Stimulated activated CD4-positive, alpha-beta T cell treated with anti-CD3 and anti-CD28 coated beads, Interleukin-1b, Interleukin-23, amount 100 ng/mL, for 48 hours (primary cell): ENCODE data around the gene CLPTM1.
A peak's percentile ranks its signal among the peaks of the same experiment; 100 is the strongest.
"Not testable (repeated sequence)": the region's sequence is repeated elsewhere in the genome, so short reads cannot be mapped to it uniquely, and the experiment has no call there.

Experiments
- DNase-seq: peaks from one replicate; pipeline ENCODE4 v3.0.0-alpha.2; 2020

Gene CLPTM1, protein sequence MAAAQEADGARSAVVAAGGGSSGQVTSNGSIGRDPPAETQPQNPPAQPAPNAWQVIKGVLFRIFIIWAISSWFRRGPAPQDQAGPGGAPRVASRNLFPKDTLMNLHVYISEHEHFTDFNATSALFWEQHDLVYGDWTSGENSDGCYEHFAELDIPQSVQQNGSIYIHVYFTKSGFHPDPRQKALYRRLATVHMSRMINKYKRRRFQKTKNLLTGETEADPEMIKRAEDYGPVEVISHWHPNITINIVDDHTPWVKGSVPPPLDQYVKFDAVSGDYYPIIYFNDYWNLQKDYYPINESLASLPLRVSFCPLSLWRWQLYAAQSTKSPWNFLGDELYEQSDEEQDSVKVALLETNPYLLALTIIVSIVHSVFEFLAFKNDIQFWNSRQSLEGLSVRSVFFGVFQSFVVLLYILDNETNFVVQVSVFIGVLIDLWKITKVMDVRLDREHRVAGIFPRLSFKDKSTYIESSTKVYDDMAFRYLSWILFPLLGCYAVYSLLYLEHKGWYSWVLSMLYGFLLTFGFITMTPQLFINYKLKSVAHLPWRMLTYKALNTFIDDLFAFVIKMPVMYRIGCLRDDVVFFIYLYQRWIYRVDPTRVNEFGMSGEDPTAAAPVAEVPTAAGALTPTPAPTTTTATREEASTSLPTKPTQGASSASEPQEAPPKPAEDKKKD

GRCh38 chr19:44954649-44955504 is at the start of gene CLPTM1:
Gene CLPTM1, plus strand, starts transcription at chr19:44955380. Its CDS starts 16 bp downstream, at chr19:44955396.
- DNase-seq: peak; percentile 97

DNA sequence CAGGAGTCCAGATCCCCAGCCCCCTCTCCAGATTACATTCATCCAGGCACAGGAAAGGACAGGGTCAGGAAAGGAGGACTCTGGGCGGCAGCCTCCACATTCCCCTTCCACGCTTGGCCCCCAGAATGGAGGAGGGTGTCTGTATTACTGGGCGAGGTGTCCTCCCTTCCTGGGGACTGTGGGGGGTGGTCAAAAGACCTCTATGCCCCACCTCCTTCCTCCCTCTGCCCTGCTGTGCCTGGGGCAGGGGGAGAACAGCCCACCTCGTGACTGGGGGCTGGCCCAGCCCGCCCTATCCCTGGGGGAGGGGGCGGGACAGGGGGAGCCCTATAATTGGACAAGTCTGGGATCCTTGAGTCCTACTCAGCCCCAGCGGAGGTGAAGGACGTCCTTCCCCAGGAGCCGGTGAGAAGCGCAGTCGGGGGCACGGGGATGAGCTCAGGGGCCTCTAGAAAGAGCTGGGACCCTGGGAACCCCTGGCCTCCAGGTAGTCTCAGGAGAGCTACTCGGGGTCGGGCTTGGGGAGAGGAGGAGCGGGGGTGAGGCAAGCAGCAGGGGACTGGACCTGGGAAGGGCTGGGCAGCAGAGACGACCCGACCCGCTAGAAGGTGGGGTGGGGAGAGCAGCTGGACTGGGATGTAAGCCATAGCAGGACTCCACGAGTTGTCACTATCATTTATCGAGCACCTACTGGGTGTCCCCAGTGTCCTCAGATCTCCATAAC is 49.6 kb upstream of the CLPTM1 start, which contains the start of gene APOE:
Gene APOE, plus strand, starts transcription at position 360 of the 724 bp plus-strand sequence. CDS start 829 bp downstream, outside the sequence.
- no peak for DNase-seq

DNA sequence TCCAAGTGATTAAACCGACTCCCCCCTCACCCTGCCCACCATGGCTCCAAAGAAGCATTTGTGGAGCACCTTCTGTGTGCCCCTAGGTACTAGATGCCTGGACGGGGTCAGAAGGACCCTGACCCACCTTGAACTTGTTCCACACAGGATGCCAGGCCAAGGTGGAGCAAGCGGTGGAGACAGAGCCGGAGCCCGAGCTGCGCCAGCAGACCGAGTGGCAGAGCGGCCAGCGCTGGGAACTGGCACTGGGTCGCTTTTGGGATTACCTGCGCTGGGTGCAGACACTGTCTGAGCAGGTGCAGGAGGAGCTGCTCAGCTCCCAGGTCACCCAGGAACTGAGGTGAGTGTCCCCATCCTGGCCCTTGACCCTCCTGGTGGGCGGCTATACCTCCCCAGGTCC is 47.6 kb upstream of the CLPTM1 start:
- no peak for DNase-seq

DNA sequence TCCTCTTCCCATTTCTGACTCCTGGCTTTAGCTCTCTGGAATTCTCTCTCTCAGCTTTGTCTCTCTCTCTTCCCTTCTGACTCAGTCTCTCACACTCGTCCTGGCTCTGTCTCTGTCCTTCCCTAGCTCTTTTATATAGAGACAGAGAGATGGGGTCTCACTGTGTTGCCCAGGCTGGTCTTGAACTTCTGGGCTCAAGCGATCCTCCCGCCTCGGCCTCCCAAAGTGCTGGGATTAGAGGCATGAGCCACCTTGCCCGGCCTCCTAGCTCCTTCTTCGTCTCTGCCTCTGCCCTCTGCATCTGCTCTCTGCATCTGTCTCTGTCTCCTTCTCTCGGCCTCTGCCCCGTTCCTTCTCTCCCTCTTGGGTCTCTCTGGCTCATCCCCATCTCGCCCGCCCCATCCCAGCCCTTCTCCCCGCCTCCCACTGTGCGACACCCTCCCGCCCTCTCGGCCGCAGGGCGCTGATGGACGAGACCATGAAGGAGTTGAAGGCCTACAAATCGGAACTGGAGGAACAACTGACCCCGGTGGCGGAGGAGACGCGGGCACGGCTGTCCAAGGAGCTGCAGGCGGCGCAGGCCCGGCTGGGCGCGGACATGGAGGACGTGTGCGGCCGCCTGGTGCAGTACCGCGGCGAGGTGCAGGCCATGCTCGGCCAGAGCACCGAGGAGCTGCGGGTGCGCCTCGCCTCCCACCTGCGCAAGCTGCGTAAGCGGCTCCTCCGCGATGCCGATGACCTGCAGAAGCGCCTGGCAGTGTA is 46.9 kb upstream of the CLPTM1 start:
- no peak for DNase-seq

GRCh38 chr19:44908836-44909261 is 46.3 kb upstream of the CLPTM1 start:
- DNase-seq: no peak

- no peak for DNase-seq
Measured at GRCh38 chr19:44909775-44910174, 45.4 kb upstream of the CLPTM1 start.

- not testable (repeated sequence) for DNase-seq
Measured at GRCh38 chr19:44911896-44912295, 43.3 kb upstream of the CLPTM1 start.

- no peak for DNase-seq
Measured at GRCh38 chr19:44912854-44913253, 42.3 kb upstream of the CLPTM1 start.

- DNase-seq: not testable (repeated sequence)
Measured at GRCh38 chr19:44913512-44914432, 41.4 kb upstream of the CLPTM1 start.

GRCh38 chr19:44914433-44915206 is 40.6 kb upstream of the CLPTM1 start, which contains the start of gene APOC1:
Gene APOC1, plus strand, starts transcription at chr19:44914608. Its CDS starts 284 bp downstream, at chr19:44914892.
- DNase-seq: peak; percentile 84

- no peak for DNase-seq
Measured at GRCh38 chr19:44924243-44924725, 30.9 kb upstream of the CLPTM1 start.

DNA sequence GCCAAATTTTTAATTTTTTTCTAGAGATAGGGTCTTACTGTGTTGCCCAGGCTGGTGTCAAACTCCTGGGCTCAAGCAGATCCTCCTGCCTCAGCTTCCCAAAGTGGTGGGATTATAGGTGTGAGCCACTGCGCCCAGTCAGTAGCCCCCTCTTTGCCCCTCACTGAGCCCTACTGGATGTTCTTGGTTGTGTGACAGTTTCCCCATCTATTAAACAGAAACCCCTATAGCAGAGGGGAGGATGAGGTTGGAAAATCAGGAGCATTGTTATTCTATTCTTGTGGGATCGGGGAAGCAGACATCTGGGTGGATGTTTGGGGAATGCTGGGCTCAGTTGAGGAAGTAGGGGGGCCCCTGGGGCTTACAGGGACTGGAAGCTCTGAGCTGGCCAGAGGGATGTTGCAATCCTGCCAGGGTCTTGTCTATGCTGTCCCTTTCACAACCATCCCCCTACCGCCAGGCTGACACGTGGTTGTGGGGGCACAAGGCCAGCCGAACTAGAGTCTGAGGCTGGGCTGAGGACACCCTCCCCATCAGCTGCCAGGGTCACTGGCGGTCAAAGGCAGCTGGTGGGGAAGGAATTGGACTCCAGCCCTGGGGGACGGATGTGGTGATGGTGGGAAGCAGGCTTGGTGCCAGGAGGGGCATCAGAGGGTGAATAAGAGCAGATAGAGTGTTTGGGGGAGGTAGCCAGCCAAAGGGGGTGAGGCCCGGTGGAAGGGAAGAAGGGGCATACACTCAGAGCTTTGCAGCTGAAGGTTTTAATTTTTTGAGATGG is 29.9 kb upstream of the CLPTM1 start:
- DNase-seq: no peak

- DNase-seq: not testable (repeated sequence)
Measured at GRCh38 chr19:44926245-44927077, 28.7 kb upstream of the CLPTM1 start.

DNA sequence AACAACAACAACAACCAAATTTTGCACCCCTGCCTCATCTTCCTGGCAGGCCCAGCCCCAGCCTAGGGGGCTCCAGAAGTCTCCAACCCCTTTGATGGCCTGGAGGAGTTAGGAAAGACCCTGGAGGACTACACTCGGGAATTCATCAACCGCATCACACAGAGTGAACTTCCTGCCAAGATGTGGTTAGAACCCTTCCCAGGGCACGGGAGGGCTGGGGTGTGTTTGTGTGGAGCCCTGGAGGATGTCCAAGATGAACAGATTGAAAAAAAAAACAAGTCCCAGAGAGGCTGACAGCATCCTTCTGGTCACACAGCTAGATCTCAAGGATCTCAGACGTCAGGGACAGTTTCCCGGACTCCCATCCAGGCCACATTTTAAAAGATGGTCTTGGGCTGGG is 27.4 kb upstream of the CLPTM1 start:
- no peak for DNase-seq

DNA sequence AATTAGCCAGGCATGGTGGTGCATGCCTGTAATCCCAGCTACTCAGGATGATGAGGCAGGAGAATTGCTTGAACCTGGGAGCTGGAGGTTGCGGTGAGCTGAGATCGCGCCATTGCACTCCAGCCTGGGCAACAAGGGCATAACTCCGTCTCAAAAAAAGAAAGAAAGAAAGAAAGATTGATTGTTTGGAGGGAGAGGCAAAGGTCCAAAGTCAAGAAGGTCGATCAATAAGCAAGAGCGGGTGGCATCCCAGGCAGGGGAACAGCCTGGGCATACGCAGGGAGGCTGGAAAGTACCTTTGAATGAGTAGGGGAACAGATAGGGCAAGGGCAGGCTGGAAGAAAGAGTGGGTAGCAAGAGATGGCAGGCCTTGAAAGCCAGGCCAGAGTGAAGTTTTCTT is 25.1 kb upstream of the CLPTM1 start:
- DNase-seq: no peak

- no peak for DNase-seq
Measured at GRCh38 chr19:44931541-44931940, 23.6 kb upstream of the CLPTM1 start.

- DNase-seq: no peak
Measured at GRCh38 chr19:44939668-44940067, 15.5 kb upstream of the CLPTM1 start.
